Motor neuron (in vitro differentiated cells): ENCODE measurements around the gene IL4. TPM values are rescaled to one million over a fixed set of nuclear protein-coding genes. Genes with fewer than 3 reads are reported as not detected.

ENCODE experiments used
- ATAC-seq, 8 experiments: fragments of 200-7000 bp; cut with Tn5 transposase; replicated peaks in 6 of 8; 2 replicates each; pipeline ENCODE4 v1.8.0; 2021; ENCODE audit warnings: mild to moderate bottlenecking in 8 of 8, moderate library complexity in 8 of 8
- H3K27ac ChIP-seq, 2 donors: fragments of 250-450 bp; sonication (Bioruptor Pico); 2 replicates each; pipeline ENCODE4 v1.9.0; 2021; ENCODE audit warnings: antibody characterized with exemption in 2 of 2, mild to moderate bottlenecking in 2 of 2, moderate library complexity in 1 of 2
- H3K4me1 ChIP-seq, 2 donors: fragments of 250-450 bp; sonication (Bioruptor Pico); replicated peaks in 1 of 2; 2 replicates each; pipeline ENCODE4 v1.6.1; 2021; ENCODE audit warnings: antibody characterized with exemption in 2 of 2, mild to moderate bottlenecking in 2 of 2, moderate library complexity in 1 of 2
- H3K4me3 ChIP-seq, 5 donors: fragments of 250-450 bp; sonication (Bioruptor Pico); 2 replicates each; pipeline ENCODE4 v1.9.0; 2021; ENCODE audit warnings: antibody characterized with exemption in 5 of 5, mild to moderate bottlenecking in 5 of 5, moderate library complexity in 4 of 5
- WGBS, 10 experiments: fragments of 450-650 bp; shearing (Covaris generic); methylation state at CpG; one replicate each; pipeline ENCODE4 v1.0.0; 2022; 5-methylcytosine and 5-hydroxymethylcytosine counted together
- in situ Hi-C, 9 experiments: fragments of 400-800 bp; cut with MboI; loops; one replicate each; pipeline ENCODE4 v1.15.0; 2021; ENCODE audit warnings: low sequenced_read_pairs in 9 of 9, low pct_unique_long_range_greater_than_20kb in 2 of 9; ENCODE audit not compliant: unreplicated experiment in 9 of 9
- total RNA-seq, 8 experiments: library from RNA; unstranded; fragments of 300-600 nt; gene quantifications; 2 replicates each; pipeline versions ENCODE4 v1.2.3 to v1.2.4, GENCODE V29; 2022

Gene IL4
- total RNA-seq, 8 experiments from 2014 or later: not detected

DNA sequence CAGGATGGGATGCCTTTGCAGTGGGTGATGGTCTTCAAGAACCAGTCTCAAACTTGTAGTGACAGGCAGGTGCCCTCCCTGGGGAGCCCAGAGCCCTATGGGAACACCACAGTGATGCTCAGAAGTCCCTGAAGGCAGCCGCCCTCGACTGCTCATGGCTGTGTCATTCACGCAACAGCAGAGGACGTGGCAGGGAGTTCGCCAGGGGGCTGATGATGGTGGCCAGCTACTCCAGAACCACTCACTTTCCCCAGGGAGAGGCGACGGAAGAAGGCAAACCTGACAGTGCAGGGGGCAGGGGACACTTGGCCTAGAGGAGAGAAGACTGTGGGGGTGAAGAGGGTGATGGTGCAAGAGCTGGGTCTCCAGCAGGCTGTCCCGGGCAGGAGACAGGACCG lies 11.8 kb upstream of the IL4 start:
- peaks cover 4 to 12% of the 10 kb centered on the region in 2 donors for H3K4me1 ChIP-seq
- H3K4me3 ChIP-seq: no peak overlapping the region
- no peak overlapping the region for H3K27ac ChIP-seq
- no peak for ATAC-seq
- in situ Hi-C loops: loop anchor here in 1 of 9 experiments (25.0 kb wide), 1 partner anchor 150 kb away; the partner anchor contains the start of gene SOWAHA
- WGBS, 10 experiments: 87 to 100% (median 93%) methylated on average over 3 to 4 of the region's 9 CpGs; no CpG with 5 or more reads in 7 of the 10 experiments

- peak overlapping the region in 1 of 2 donors; percentile 14 for H3K27ac ChIP-seq
- peaks cover 4 to 12% of the 10 kb centered on the region in 2 donors for H3K4me1 ChIP-seq
- in situ Hi-C loops: loop anchor here in 1 of 9 experiments (25.0 kb wide), 1 partner anchor 149 kb away; the partner anchor contains the start of gene SOWAHA
- no peak overlapping the region for H3K4me3 ChIP-seq
- peak; percentile 41 to 81 (median 57) for ATAC-seq
- 30 to 100% (median 85%) methylated on average over 1 to 7 of the region's 25 CpGs; no CpG with 5 or more reads in 1 of the 10 experiments for WGBS, 10 experiments
These were observed 10.6 kb upstream of the IL4 start for GRCh38 chr5:132662925-132663770.

GRCh38 chr5:132663771-132664695 lies 9.8 kb upstream of the IL4 start:
- H3K27ac ChIP-seq: no peak overlapping the region
- in situ Hi-C loops: loop anchor here in 1 of 9 experiments (25.0 kb wide), 1 partner anchor 148 kb away; the partner anchor contains the start of gene SOWAHA
- 64 to 100% (median 84%) methylated on average over 1 to 7 of the region's 13 CpGs; no CpG with 5 or more reads in 3 of the 10 experiments for WGBS, 10 experiments
- peaks cover 4 to 12% of the 10 kb centered on the region in 2 donors for H3K4me1 ChIP-seq
- H3K4me3 ChIP-seq: no peak overlapping the region
- ATAC-seq: peak in 4 of 8 experiments; percentile 15 to 56 (median 42)

DNA sequence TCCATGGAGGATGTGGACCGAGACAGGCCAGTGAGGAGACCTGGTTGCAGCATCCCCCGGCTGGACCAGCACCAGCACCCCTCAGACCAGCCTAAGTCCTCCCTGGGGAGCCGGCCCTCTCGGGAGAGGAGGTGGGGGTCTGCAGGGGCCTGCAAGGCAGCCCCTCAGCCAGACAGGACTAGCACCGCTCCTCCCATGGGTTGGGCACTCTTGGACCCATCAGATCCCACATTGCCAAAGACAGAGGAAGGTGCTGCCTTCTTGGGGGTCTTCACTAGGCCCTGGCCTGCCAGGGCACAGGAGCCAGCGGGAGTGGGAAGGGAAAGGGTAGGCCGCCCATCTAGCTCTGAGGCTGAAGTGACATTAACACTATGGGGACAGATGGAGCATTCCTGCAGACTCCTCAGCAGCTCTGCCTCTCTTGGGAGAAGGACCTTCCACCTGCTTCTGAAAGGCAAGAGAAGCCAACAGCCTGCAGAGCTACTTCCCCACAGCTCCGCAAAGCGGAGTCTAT lies 9.0 kb upstream of the IL4 start:
- 67 to 100% (median 100%) methylated on average over 1 to 4 of the region's 9 CpGs; no CpG with 5 or more reads in 4 of the 10 experiments for WGBS, 10 experiments
- in situ Hi-C loops: loop anchor here in 1 of 9 experiments (25.0 kb wide), 1 partner anchor 148 kb away; the partner anchor contains the start of gene SOWAHA
- ATAC-seq: no peak
- Histone ChIP-seq H3K4me1 (peaks cover 4 to 12% of the 10 kb centered on the region in 2 donors), H3K4me3 (no peak overlapping the region), H3K27ac (no peak overlapping the region)

GRCh38 chr5:132665574-132666080 lies 8.2 kb upstream of the IL4 start:
- ATAC-seq: peak in 1 of 8 experiments; percentile 15
- in situ Hi-C loops: loop anchor here in 1 of 9 experiments (25.0 kb wide), 1 partner anchor 147 kb away; the partner anchor contains the start of gene SOWAHA
- Histone ChIP-seq H3K27ac (no peak overlapping the region), H3K4me1 (peaks cover 4 to 9% of the 10 kb centered on the region in 2 donors), H3K4me3 (no peak overlapping the region)
- 56 to 100% (median 77%) methylated on average over 1 to 13 of the region's 21 CpGs; no CpG with 5 or more reads in 4 of the 10 experiments for WGBS, 10 experiments

DNA sequence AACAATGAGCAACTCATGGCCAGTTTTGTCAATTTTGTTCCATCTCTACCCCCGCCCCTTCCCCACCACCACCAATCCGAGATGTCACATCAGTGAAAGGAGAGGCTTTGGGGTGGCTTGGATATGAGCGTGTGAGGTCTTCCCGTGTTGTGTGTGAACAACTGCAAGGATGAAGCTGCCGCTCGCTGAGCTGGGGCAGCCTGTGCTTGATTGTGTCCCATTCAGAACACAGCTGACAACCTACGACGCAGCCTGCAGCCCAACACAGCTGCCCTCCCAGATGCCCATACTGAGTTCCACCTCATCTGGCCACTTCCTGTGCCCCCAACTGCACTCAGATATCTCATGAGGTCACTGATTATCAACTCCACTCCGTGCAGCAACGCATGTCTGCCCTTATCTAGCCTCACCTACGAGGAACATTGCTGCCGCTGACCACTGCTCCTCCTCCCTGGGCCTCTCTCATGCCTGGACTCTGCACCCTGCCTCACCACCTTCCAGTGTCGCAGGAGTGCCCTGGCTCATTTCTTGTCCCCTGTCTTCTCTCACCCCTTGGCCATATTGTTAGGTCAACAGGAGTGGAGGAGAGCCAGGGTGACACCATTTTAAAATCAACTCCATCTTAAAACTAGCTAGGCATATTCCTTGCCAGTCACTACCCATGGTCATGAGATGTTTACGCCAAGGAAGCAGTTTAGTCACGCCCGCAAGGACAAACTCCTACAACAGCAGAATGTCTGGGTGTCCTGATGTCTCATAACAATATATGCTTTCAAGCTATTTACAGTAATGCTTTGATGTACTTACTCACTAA lies 7.3 kb upstream of the IL4 start:
- no peak for ATAC-seq
- Histone ChIP-seq H3K4me1 (peaks cover 4 to 6% of the 10 kb centered on the region in 2 donors), H3K27ac (no peak overlapping the region), H3K4me3 (no peak overlapping the region)
- WGBS, 10 experiments: 77 to 100% (median 94%) methylated on average over 2 to 11 of the region's 16 CpGs; no CpG with 5 or more reads in 2 of the 10 experiments
- in situ Hi-C loops: loop anchor here in 1 of 9 experiments (25.0 kb wide), 1 partner anchor 146 kb away; the partner anchor contains the start of gene SOWAHA

GRCh38 chr5:132667309-132667708 lies 6.5 kb upstream of the IL4 start:
- no peak for ATAC-seq
- Histone ChIP-seq H3K27ac (no peak overlapping the region), H3K4me3 (no peak overlapping the region), H3K4me1 (peaks cover 4 to 6% of the 10 kb centered on the region in 2 donors)
- WGBS, 10 experiments: 78 to 100% (median 90%) methylated on average over 2 to 4 of the region's 10 CpGs; no CpG with 5 or more reads in 7 of the 10 experiments
- in situ Hi-C loops: loop anchor here in 1 of 9 experiments (25.0 kb wide), 1 partner anchor 145 kb away; the partner anchor contains the start of gene SOWAHA

DNA sequence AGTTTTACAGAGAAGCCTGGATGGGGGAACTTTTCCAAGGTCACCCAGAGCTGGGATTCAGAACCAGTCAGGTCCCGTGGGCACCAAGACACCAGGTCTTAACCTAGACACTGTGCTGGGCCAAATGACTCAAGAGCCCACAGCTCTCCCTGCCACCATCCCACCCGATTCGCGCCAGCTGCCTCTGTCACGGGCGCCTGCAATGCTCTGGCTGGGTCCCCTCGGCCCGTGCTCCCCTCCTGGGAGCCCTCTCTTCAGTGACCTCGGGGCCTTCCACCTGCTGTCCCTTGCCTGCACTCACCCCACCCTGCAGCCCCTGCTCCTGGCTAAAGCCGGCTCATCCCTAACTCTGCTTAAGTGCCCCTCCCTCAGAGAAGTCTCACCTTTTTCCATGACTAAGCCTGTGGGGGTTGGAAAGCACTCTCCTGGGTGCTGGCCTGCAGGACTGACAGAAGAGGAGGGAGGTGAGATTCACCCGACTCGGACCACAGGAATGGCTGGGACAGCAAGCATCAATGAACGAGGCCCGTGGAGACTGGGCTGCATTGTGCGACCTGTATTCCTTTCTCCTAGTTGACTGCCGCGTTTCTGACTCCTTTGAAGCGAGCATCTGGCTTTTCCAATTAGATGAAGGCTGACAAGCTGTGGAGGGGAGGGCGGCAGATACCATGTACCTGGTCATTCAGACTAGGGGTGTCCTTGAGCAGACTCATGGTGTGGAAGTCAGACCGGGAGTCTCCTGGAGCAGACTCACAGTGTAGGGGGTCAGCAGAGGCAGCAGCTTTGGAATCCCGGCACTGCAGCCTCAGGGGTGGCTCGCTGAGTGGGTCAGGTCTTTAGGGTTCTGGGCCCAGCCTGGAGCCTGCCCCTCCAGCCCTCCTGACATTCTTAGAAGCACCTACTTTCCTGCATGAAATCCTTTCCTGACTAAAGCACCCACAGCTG lies 5.8 kb upstream of the IL4 start:
- Histone ChIP-seq H3K27ac (no peak overlapping the region), H3K4me3 (no peak overlapping the region), H3K4me1 (peaks cover 4 to 6% of the 10 kb centered on the region in 2 donors)
- ATAC-seq: no peak
- in situ Hi-C loops: loop anchor here in 1 of 9 experiments (25.0 kb wide), 1 partner anchor 144 kb away; the partner anchor contains the start of gene SOWAHA
- 43 to 86% (median 59%) methylated on average over 4 to 10 of the region's 22 CpGs; no CpG with 5 or more reads in 6 of the 10 experiments for WGBS, 10 experiments

DNA sequence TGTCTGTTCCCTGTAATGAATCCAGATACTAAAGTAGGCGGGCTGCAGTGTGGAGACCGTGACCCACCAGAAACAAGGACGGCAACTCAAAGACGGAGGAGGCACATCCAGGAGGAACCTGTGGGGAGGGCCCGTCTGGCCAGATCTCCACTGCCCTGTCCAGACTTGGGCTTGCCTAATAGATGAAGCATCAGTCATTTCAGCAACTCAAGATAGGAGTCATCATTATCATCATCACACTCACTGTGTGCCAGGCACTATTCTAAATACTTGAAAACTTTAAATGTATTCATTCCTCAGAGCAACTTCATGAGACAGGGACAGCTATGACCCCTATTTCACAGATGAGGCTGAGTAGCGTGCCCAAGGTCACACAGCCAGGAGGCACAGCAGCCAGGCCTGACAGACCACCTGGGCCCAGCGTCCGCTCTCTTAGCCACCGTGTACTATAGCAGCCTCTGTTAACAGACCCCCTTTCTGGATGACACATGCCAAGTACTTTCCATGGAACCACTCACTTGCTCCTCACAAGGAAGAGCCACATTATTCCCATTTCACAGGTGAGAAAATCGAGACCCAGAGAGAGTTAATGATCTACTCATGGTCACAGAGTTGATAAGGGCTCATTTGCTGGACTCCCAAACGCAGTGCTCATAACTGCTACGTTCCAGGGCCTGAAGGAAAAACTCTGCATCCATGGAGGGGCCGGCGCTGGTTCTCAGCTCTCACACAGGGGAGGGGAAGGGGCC lies 4.9 kb upstream of the IL4 start:
- in situ Hi-C loops: loop anchor here in 1 of 9 experiments (25.0 kb wide), 1 partner anchor 143 kb away; the partner anchor contains the start of gene SOWAHA
- 20 to 96% (median 86%) methylated on average over 1 to 7 of the region's 14 CpGs; no CpG with 5 or more reads in 4 of the 10 experiments for WGBS, 10 experiments
- Histone ChIP-seq H3K4me3 (no peak overlapping the region), H3K27ac (no peak overlapping the region), H3K4me1 (peaks cover 4% of the 10 kb centered on the region in 2 donors)
- no peak for ATAC-seq

DNA sequence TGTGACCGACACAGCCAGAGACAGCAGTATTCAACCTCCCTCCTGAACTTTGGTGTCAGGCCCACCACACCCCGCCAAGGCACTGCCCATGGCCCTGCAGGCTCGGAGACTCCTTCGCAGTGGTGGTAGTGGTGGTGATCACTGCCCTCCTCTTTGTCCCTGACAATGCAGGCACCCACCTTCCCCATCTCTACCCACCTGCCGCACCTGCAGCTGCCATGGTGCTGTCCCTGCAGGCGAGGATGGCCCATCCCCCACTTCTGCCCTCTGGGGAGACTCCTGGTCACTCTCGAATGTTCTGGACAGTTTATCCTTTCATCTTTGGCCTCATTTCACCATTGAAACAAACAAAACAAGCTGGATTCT lies 4.4 kb upstream of the IL4 start:
- no peaks in the 10 kb centered on the region for H3K4me1 ChIP-seq
- H3K27ac ChIP-seq: no peak overlapping the region
- 40 to 100% (median 75%) methylated on average over 1 to 2 of the region's 7 CpGs; no CpG with 5 or more reads in 6 of the 10 experiments for WGBS, 10 experiments
- ATAC-seq: no peak
- no peak overlapping the region for H3K4me3 ChIP-seq
- in situ Hi-C loops: loop anchor here in 1 of 9 experiments (25.0 kb wide), 1 partner anchor 143 kb away; the partner anchor contains the start of gene SOWAHA
